Keratinocyte (primary cell): ENCODE measurements around the gene SCP2.

Source experiments
- CTCF ChIP-seq, 3 experiments: IDR thresholded peaks in 1 of 3; conservative IDR thresholded peaks in 1 of 3; optimal IDR thresholded peaks in 1 of 3; 2 replicates in 2 of 3; 3 replicates in 1 of 3; pipeline versions ENCODE3 to v1.5.1; 2011; ENCODE audit warnings: low read length in 3 of 3, mild to moderate bottlenecking in 3 of 3, moderate library complexity in 2 of 3, control low read depth in 1 of 3, inconsistent platforms in 1 of 3; ENCODE audit not compliant: insufficient read depth in 2 of 3; ENCODE audit errors: extremely low read depth in 1 of 3
- EZH2 ChIP-seq: IDR thresholded peaks from one replicate; pipeline ENCODE4 v1.6.1; 2012; ENCODE audit warnings: inconsistent platforms, mild to moderate bottlenecking, low read length, moderate library complexity

GRCh38 chr1:52925571-52926005 lies 1.5 kb upstream of the SCP2 start:
- TF ChIP-seq CTCF (optimal IDR thresholded peaks at IDR 0.05 in 1 of 3, IDR thresholded peaks at IDR 0.05 in 1 of 3, conservative IDR thresholded peaks at IDR 0.05 in 1 of 3; ENCODE audit: extremely low read depth in 1 of 3, insufficient read depth in 2 of 3, low read length in 3 of 3) (no peak), EZH2 (no peak)
